Body of pancreas (tissue), 4 donors: Measurements from ENCODE around the gene ZNF90.

Experiments
- CTCF ChIP-seq, 7 experiments: fragments of 450-650 bp in 4 of 7; fragments of 200-600 bp in 3 of 7; sonication (generic) in 3 of 7; IDR thresholded peaks; one replicate each; pipeline ENCODE4 v1.5.1; 2016 to 2019; ENCODE audit warnings: antibody characterized with exemption in 7 of 7
- POLR2A ChIP-seq, 3 donors: fragments of 450-650 bp; IDR thresholded peaks; one replicate each; pipeline ENCODE4 v1.6.1; 2016; ENCODE audit warnings: antibody characterized with exemption in 3 of 3, mild to moderate bottlenecking in 2 of 3

- TF ChIP-seq CTCF (IDR thresholded peaks at IDR 0.05) (no peak), POLR2A (IDR thresholded peaks at IDR 0.05) (no peak)
Observed at GRCh38 chr19:20164456-20164855, 86.7 kb downstream of the ZNF90 start.
